Adrenal gland (tissue), 12 donors: ENCODE data around the gene TBXA2R. TPM values are rescaled to one million over a fixed set of nuclear protein-coding genes. Genes with fewer than 3 reads are reported as not detected.

Experiments
- DNase-seq, 7 donors: peaks; one replicate each; pipeline ENCODE4 v3.0.0-alpha.2; 2019 to 2020
- H3K27ac ChIP-seq, 5 donors: fragments of 200-600 bp; sonication (generic) in 4 of 5; 1 replicate in 3 of 5; 2 replicates in 2 of 5; pipeline versions ENCODE4 v1.5.1 to v1.8.0; 2016 to 2020; ENCODE audit warnings: mild to moderate bottlenecking in 1 of 5
- H3K27me3 ChIP-seq: fragments of 200-600 bp; 2 replicates; pipeline ENCODE4 v1.8.0; 2021
- H3K36me3 ChIP-seq, 2 donors: fragments of 200-600 bp; replicated peaks in 1 of 2; 1 replicate in 1 of 2; 2 replicates in 1 of 2; pipeline versions ENCODE4 v1.5.1 to v1.8.0; 2018 to 2022
- H3K4me1 ChIP-seq, 2 donors: fragments of 200-600 bp; replicated peaks in 1 of 2; 1 replicate in 1 of 2; 2 replicates in 1 of 2; pipeline versions ENCODE4 v1.5.1 to v1.8.0; 2018 to 2021
- H3K4me3 ChIP-seq, 4 donors: fragments of 200-600 bp; sonication (generic) in 3 of 4; one replicate each; pipeline ENCODE4 v1.5.1; 2016 to 2018
- H3K9me3 ChIP-seq, 3 donors: fragments of 200-600 bp; sonication (generic) in 1 of 3; replicated peaks in 1 of 3; 1 replicate in 2 of 3; 2 replicates in 1 of 3; pipeline versions ENCODE4 v1.5.1 to v1.8.0; 2016 to 2021
- CTCF ChIP-seq, 6 experiments: fragments of 450-650 bp in 4 of 6; fragments of 200-600 bp in 2 of 6; sonication (generic) in 1 of 6; IDR thresholded peaks; 1 replicate in 5 of 6; 2 replicates in 1 of 6; pipeline versions ENCODE4 v1.5.1 to v1.8.0; 2016 to 2021; ENCODE audit warnings: antibody characterized with exemption in 6 of 6, mild to moderate bottlenecking in 2 of 6, moderate library complexity in 1 of 6
- POLR2A ChIP-seq, 2 donors: fragments of 450-650 bp; IDR thresholded peaks; one replicate each; pipeline ENCODE4 v1.6.1; 2017; ENCODE audit warnings: antibody characterized with exemption in 2 of 2, mild to moderate bottlenecking in 2 of 2, moderate library complexity in 1 of 2
- WGBS, 4 donors: extraction: QIAGEN DNeasy Blood & Tissue Kit in 2 of 4; methylation state at CpG; one replicate each; pipeline versions ENCODE4 v1.1.5 to v1.1.7; 2013 to 2017; 5-methylcytosine and 5-hydroxymethylcytosine counted together
- intact Hi-C, 2 donors: fragments of 100-400 bp; cut with DNase I; formaldehyde crosslinking; loops; one replicate each; pipeline versions ENCODE4 v1.14.1 to v1.15.0; 2022 to 2023
- polyA plus RNA-seq, 3 donors: library from polyadenylated mRNA; stranded (reverse); fragments of 200-250 nt in 2 of 3; fragments of 350-450 nt in 1 of 3; fragmentation: Illumina TruSeq in 1 of 3; extraction: RNeasy Lipid Tissue Mini Kit (QIAGEN cat#74804) in 1 of 3; gene quantifications; one replicate each; pipeline ENCODE4 v1.2.3, GENCODE V29; 2013 to 2014
- total RNA-seq, 9 donors: library from RNA; depleted of rRNA in 4 of 9; stranded (reverse); fragments of >200 nt in 4 of 9; fragments of 120-200 nt in 1 of 9; fragmentation: NEBNext Ultra II Directional in 1 of 9; extraction: Animal tissue kit (Norgen Biotek cat#: 25700) in 1 of 9; gene quantifications; one replicate each; pipeline versions ENCODE4 v1.1.0 to v1.2.4, GENCODE V29; 2013 to 2023
- donor health status: healthy with polysubstance abuse.
- donor health status: Bipolar disorder and iron deficiency.
- donor health status: DM: yes; HTN: yes; CAD: no.
- donor health status: DM: no; HTN: no; CAD: no.
- donor health status: DM: no; HTN: no; CAD: no.
- donor health status: DM: yes; HTN: yes; CAD: no.

The TBXA2R gene
- total and polyA plus RNA-seq, 12 donors, result 4.7 to 25.5 (median 12.4) TPM

- Histone ChIP-seq H3K4me1 (no peaks in the 10 kb centered on the region), H3K36me3 (peaks cover 0 to 68% of the 10 kb centered on the region in 2 donors), H3K4me3 (no peak overlapping the region), H3K9me3 (no peaks in the 10 kb centered on the region), H3K27ac (no peak overlapping the region), H3K27me3 (no peaks in the 10 kb centered on the region)
- TF ChIP-seq POLR2A (IDR thresholded peaks at IDR 0.05) (no peak), CTCF (IDR thresholded peaks at IDR 0.05) (no peak)
- DNase-seq, result no peak
- WGBS, 4 donors, result 91 to 95% (median 94%) methylated on average over 16 to 20 of the region's 20 CpGs
- intact Hi-C loops, result no loop called here
These were observed 47.3 kb upstream of the TBXA2R start for GRCh38 chr19:3653865-3654513.

- no peak overlapping the region for H3K4me3 ChIP-seq
- intact Hi-C loops, result no loop called here
- no peak overlapping the region for H3K27ac ChIP-seq
- DNase-seq, result no peak
- 91 to 94% (median 93%) methylated on average over 22 to 37 of the region's 37 CpGs for WGBS, 4 donors
- H3K36me3 ChIP-seq, result peaks cover 0 to 60% of the 10 kb centered on the region in 2 donors
- H3K27me3 ChIP-seq, result no peaks in the 10 kb centered on the region
- H3K9me3 ChIP-seq, result no peaks in the 10 kb centered on the region
- no peaks in the 10 kb centered on the region for H3K4me1 ChIP-seq
- no peak for TF ChIP-seq POLR2A (IDR thresholded peaks at IDR 0.05)
- no peak for TF ChIP-seq CTCF (IDR thresholded peaks at IDR 0.05)
These were observed 46.6 kb upstream of the TBXA2R start for GRCh38 chr19:3653081-3653795.

- Histone ChIP-seq H3K9me3 (no peaks in the 10 kb centered on the region), H3K36me3 (peaks cover 0 to 52% of the 10 kb centered on the region in 2 donors)
These were observed 45.7 kb upstream of the TBXA2R start for GRCh38 chr19:3652422-3652821.

More at GRCh38 chr19:3652422-3652821, 45.7 kb upstream of the TBXA2R start:
- Histone ChIP-seq H3K4me1 (no peaks in the 10 kb centered on the region), H3K27me3 (no peaks in the 10 kb centered on the region), H3K27ac (no peak overlapping the region), H3K4me3 (no peak overlapping the region)
- no peak for TF ChIP-seq CTCF (IDR thresholded peaks at IDR 0.05)
- TF ChIP-seq POLR2A (IDR thresholded peaks at IDR 0.05), result no peak
- intact Hi-C loops, result no loop called here
- WGBS, 4 donors, result 92 to 100% (median 95%) methylated on average over 4 to 14 of the region's 14 CpGs
- no peak for DNase-seq
